GM12875 (cell line): ENCODE results near the gene PRXL2C.
"Not testable (repeated sequence)": the region's sequence is repeated elsewhere in the genome, so short reads cannot be mapped to it uniquely, and the experiment has no call there.

Source experiments
- H3K4me3 ChIP-seq: one replicate; pipeline ENCODE4 v1.5.1; 2011; ENCODE audit warnings: low read depth, low read length, control low read depth
- CTCF ChIP-seq: IDR thresholded peaks from 2 replicates; pipeline ENCODE4 v1.5.1; 2011; ENCODE audit warnings: low read depth, mild to moderate bottlenecking, control low read depth, inconsistent platforms, low read length, moderate library complexity, borderline replicate concordance; ENCODE audit not compliant: insufficient read depth

The PRXL2C gene

GRCh38 chr9:96646081-96646991, 8.8 kb downstream of the PRXL2C start:
- no peak overlapping the region for H3K4me3 ChIP-seq
- no peak for TF ChIP-seq CTCF

- no peak overlapping the region for H3K4me3 ChIP-seq
- no peak for TF ChIP-seq CTCF
Observed at GRCh38 chr9:96644137-96644536, 11.0 kb downstream of the PRXL2C start.

- no peak overlapping the region for H3K4me3 ChIP-seq
- no peak for TF ChIP-seq CTCF
Observed at GRCh38 chr9:96641514-96641913, 13.6 kb downstream of the PRXL2C start.

- TF ChIP-seq CTCF = no peak
- H3K4me3 ChIP-seq = no peak overlapping the region
Observed at GRCh38 chr9:96638606-96639364, 16.3 kb downstream of the PRXL2C start.

- TF ChIP-seq CTCF = no peak
Observed at GRCh38 chr9:96636368-96636767, 18.7 kb downstream of the PRXL2C start.

GRCh38 chr9:96633579-96633978, 21.5 kb downstream of the PRXL2C start:
- H3K4me3 ChIP-seq = not testable (repeated sequence)

More at GRCh38 chr9:96636368-96636767, 18.7 kb downstream of the PRXL2C start:
- H3K4me3 ChIP-seq = no peak overlapping the region

GRCh38 chr9:96626912-96627311, 28.2 kb downstream of the PRXL2C start:
- no peak overlapping the region for H3K4me3 ChIP-seq
- TF ChIP-seq CTCF = no peak
